Measurements from ENCODE around the gene TSPAN6.
A peak's percentile ranks its signal among the peaks of the same experiment; 100 is the strongest.

The TSPAN6 gene

GRCh38 chrX:100643212-100643611 lies 6.6 kb upstream of the TSPAN6 start:
- no peak overlapping the region for H3K27ac ChIP-seq
- peaks cover 0 to 12% (median 0%) of the 10 kb centered on the region in 11 experiments; a peak in 2 of 22 replicates for H4K20me1 ChIP-seq
- H3K27me3 ChIP-seq = peaks cover 0 to 80% (median 9%) of the 10 kb centered on the region in 11 experiments; a peak in 14 of 22 replicates
- no peak overlapping the region for H3K4me3 ChIP-seq
- H3K4me1 ChIP-seq = peaks cover 24 to 35% (median 28%) of the 10 kb centered on the region in 10 experiments
- TF ChIP-seq Cebpa-rat (IDR thresholded peaks at IDR 0.05) = no peak
- no peak overlapping the region for H3K9ac ChIP-seq
- H3K4me2 ChIP-seq = peak overlapping the region in 3 of 11 experiments; percentile 20 to 68 (median 31); a peak in 5 of 22 replicates
- H3K36me3 ChIP-seq = no peaks in the 10 kb centered on the region
- no peaks in the 10 kb centered on the region for H3K9me3 ChIP-seq (replicated peaks in 1 of 11)

- Histone ChIP-seq H3K9me3 (replicated peaks in 1 of 11) (no peaks in the 10 kb centered on the region), H3K27me3 (peaks cover 0 to 80% (median 18%) of the 10 kb centered on the region in 11 experiments; a peak in 14 of 22 replicates), H3K27ac (no peak overlapping the region), H3K4me2 (no peak overlapping the region), H4K20me1 (peaks cover 0 to 12% (median 0%) of the 10 kb centered on the region in 11 experiments; a peak in 2 of 22 replicates), H3K9ac (no peak overlapping the region), H3K4me3 (no peak overlapping the region), H3K4me1 (peaks cover 19 to 29% (median 24%) of the 10 kb centered on the region in 10 experiments), H3K36me3 (no peaks in the 10 kb centered on the region)
- no peak for TF ChIP-seq Cebpa-rat (IDR thresholded peaks at IDR 0.05)
These were observed 5.7 kb upstream of the TSPAN6 start for GRCh38 chrX:100642290-100642689.

GRCh38 chrX:100635989-100636320 lies 651 bp downstream of the TSPAN6 start:
- Histone ChIP-seq H3K4me2 (no peak overlapping the region), H4K20me1 (peaks cover 0 to 7% (median 0%) of the 10 kb centered on the region in 11 experiments; a peak in 4 of 22 replicates), H3K27me3 (peaks cover 0 to 91% (median 37%) of the 10 kb centered on the region in 11 experiments; a peak in 17 of 22 replicates), H3K4me3 (no peak overlapping the region), H3K9ac (no peak overlapping the region), H3K36me3 (no peaks in the 10 kb centered on the region), H3K4me1 (no peaks in the 10 kb centered on the region), H3K27ac (no peak overlapping the region), H3K9me3 (replicated peaks in 1 of 11) (peaks cover 0 to 10% (median 7%) of the 10 kb centered on the region in 11 experiments; a peak in 8 of 22 replicates)
- TF ChIP-seq Cebpa-rat (IDR thresholded peaks at IDR 0.05) = no peak

GRCh38 chrX:100635040-100635439 lies 1.6 kb downstream of the TSPAN6 start:
- H3K9me3 ChIP-seq (replicated peaks in 1 of 11) = peaks cover 0 to 10% (median 7%) of the 10 kb centered on the region in 11 experiments; a peak in 8 of 22 replicates
- H3K4me2 ChIP-seq = no peak overlapping the region
- H3K9ac ChIP-seq = no peak overlapping the region
- H3K4me1 ChIP-seq = no peaks in the 10 kb centered on the region
- no peak for TF ChIP-seq Cebpa-rat (IDR thresholded peaks at IDR 0.05)
- H3K36me3 ChIP-seq = no peaks in the 10 kb centered on the region
- peaks cover 0 to 7% (median 0%) of the 10 kb centered on the region in 11 experiments; a peak in 4 of 22 replicates for H4K20me1 ChIP-seq
- H3K27ac ChIP-seq = no peak overlapping the region
- no peak overlapping the region for H3K4me3 ChIP-seq
- peaks cover 0 to 98% (median 42%) of the 10 kb centered on the region in 11 experiments; a peak in 18 of 22 replicates for H3K27me3 ChIP-seq

- no peak overlapping the region for H3K4me3 ChIP-seq
- H3K4me1 ChIP-seq = peaks cover 12 to 25% (median 21%) of the 10 kb centered on the region in 10 experiments
- H3K9ac ChIP-seq = no peak overlapping the region
- H3K9me3 ChIP-seq (replicated peaks in 1 of 11) = no peaks in the 10 kb centered on the region
- peak overlapping the region; percentile 43 to 83 (median 60); a peak in 21 of 22 replicates for H3K4me2 ChIP-seq
- H3K27me3 ChIP-seq = peaks cover 0 to 100% (median 40%) of the 10 kb centered on the region in 11 experiments; a peak in 15 of 22 replicates
- H3K27ac ChIP-seq = no peak overlapping the region
- H3K36me3 ChIP-seq = no peaks in the 10 kb centered on the region
- no peak for TF ChIP-seq Cebpa-rat (IDR thresholded peaks at IDR 0.05)
- H4K20me1 ChIP-seq = peaks cover 0 to 25% (median 7%) of the 10 kb centered on the region in 11 experiments; a peak in 9 of 22 replicates
These were observed 10.6 kb downstream of the TSPAN6 start for GRCh38 chrX:100625985-100626491.

- Histone ChIP-seq H3K27me3 (peaks cover 0 to 98% (median 19%) of the 10 kb centered on the region in 11 experiments; a peak in 13 of 22 replicates), H3K4me2 (no peak overlapping the region), H3K27ac (no peak overlapping the region), H4K20me1 (peaks cover 0 to 25% (median 7%) of the 10 kb centered on the region in 11 experiments; a peak in 9 of 22 replicates), H3K9me3 (replicated peaks in 1 of 11) (no peaks in the 10 kb centered on the region), H3K36me3 (no peaks in the 10 kb centered on the region), H3K9ac (no peak overlapping the region), H3K4me1 (peaks cover 12 to 25% (median 21%) of the 10 kb centered on the region in 10 experiments), H3K4me3 (no peak overlapping the region)
- no peak for TF ChIP-seq Cebpa-rat (IDR thresholded peaks at IDR 0.05)
These were observed 13.6 kb downstream of the TSPAN6 start for GRCh38 chrX:100623001-100623400.

GRCh38 chrX:100615005-100615404 lies 21.6 kb downstream of the TSPAN6 start:
- H3K9me3 ChIP-seq (replicated peaks in 1 of 11) = no peaks in the 10 kb centered on the region
- peaks cover 0 to 6% (median 0%) of the 10 kb centered on the region in 11 experiments; a peak in 1 of 22 replicates for H4K20me1 ChIP-seq
- no peaks in the 10 kb centered on the region for H3K36me3 ChIP-seq
- H3K27me3 ChIP-seq = peaks cover 0 to 95% (median 0%) of the 10 kb centered on the region in 11 experiments; a peak in 7 of 22 replicates
- H3K4me2 ChIP-seq = no peak overlapping the region
- no peak for TF ChIP-seq Cebpa-rat (IDR thresholded peaks at IDR 0.05)
- no peaks in the 10 kb centered on the region for H3K4me1 ChIP-seq
- no peak overlapping the region for H3K27ac ChIP-seq
- no peak overlapping the region for H3K4me3 ChIP-seq
- no peak overlapping the region for H3K9ac ChIP-seq

GRCh38 chrX:100611951-100612350 lies 24.7 kb downstream of the TSPAN6 start:
- Histone ChIP-seq H3K9ac (no peak overlapping the region), H3K4me2 (no peak overlapping the region), H4K20me1 (peaks cover 0 to 11% (median 0%) of the 10 kb centered on the region in 11 experiments; a peak in 3 of 22 replicates), H3K27me3 (peaks cover 0 to 97% (median 0%) of the 10 kb centered on the region in 11 experiments; a peak in 9 of 22 replicates), H3K36me3 (no peaks in the 10 kb centered on the region), H3K9me3 (replicated peaks in 1 of 11) (no peaks in the 10 kb centered on the region), H3K27ac (no peak overlapping the region), H3K4me3 (no peak overlapping the region), H3K4me1 (peaks cover 5 to 8% (median 6%) of the 10 kb centered on the region in 10 experiments; a peak in 19 of 20 replicates)
- TF ChIP-seq Cebpa-rat (IDR thresholded peaks at IDR 0.05) = no peak

- Histone ChIP-seq H3K9ac (no peak overlapping the region), H3K9me3 (replicated peaks in 1 of 11) (no peaks in the 10 kb centered on the region), H3K4me1 (peaks cover 17 to 24% (median 22%) of the 10 kb centered on the region in 10 experiments), H4K20me1 (peaks cover 0 to 18% (median 0%) of the 10 kb centered on the region in 11 experiments; a peak in 4 of 22 replicates), H3K27me3 (peaks cover 0 to 97% (median 0%) of the 10 kb centered on the region in 11 experiments; a peak in 10 of 22 replicates), H3K36me3 (no peaks in the 10 kb centered on the region), H3K4me3 (no peak overlapping the region), H3K4me2 (no peak overlapping the region), H3K27ac (no peak overlapping the region)
- TF ChIP-seq Cebpa-rat (IDR thresholded peaks at IDR 0.05) = no peak
These were observed 27.0 kb downstream of the TSPAN6 start for GRCh38 chrX:100609591-100609990.

All from BLaER1 treated with 17β-estradiol and CSF1 and Interleukin-3, amounts not matched to agents 10 nM and 100 nM (cell line).